Mammary epithelial cell (primary cell): Measurements from ENCODE around the gene SPANXB1.

Experiments used
- EZH2 ChIP-seq: IDR thresholded peaks from 2 replicates; pipeline ENCODE4 v1.6.1; 2012; ENCODE audit warnings: low read length, inconsistent platforms, borderline replicate concordance
- TF ChIP-seq, protein P1 (sequence below), 2 donors: IDR thresholded peaks in 1 of 2; conservative IDR thresholded peaks in 1 of 2; 2 replicates each; pipeline ENCODE4 v1.5.1; 2011 to 2012; ENCODE audit warnings: inconsistent platforms in 2 of 2, low read length in 2 of 2, mild to moderate bottlenecking in 2 of 2, control low read depth in 1 of 2, low read depth in 1 of 2; ENCODE audit not compliant: insufficient read depth in 1 of 2; ENCODE audit errors: extremely low read depth in 1 of 2

DNA sequence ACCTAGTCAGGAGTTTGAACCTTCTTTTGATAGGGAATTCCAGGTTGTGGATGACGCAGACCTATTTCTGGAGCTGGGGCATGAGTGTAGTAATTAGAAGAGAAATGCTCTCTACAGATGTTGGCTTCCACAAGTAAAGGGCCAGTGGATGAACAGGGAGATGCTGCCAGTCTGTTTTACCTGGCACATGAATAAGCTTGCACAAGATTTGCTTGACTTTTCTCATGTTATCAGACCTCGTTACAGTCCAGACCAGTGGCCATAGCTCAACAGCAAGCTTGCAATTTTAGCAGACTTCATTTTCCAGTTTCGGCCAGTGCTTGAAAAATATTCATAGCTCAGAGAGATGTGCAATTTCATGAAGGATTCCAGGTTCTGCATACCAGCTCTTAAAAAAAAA, 26.9 kb upstream of the SPANXB1 start:
- TF ChIP-seq, protein P1, sequence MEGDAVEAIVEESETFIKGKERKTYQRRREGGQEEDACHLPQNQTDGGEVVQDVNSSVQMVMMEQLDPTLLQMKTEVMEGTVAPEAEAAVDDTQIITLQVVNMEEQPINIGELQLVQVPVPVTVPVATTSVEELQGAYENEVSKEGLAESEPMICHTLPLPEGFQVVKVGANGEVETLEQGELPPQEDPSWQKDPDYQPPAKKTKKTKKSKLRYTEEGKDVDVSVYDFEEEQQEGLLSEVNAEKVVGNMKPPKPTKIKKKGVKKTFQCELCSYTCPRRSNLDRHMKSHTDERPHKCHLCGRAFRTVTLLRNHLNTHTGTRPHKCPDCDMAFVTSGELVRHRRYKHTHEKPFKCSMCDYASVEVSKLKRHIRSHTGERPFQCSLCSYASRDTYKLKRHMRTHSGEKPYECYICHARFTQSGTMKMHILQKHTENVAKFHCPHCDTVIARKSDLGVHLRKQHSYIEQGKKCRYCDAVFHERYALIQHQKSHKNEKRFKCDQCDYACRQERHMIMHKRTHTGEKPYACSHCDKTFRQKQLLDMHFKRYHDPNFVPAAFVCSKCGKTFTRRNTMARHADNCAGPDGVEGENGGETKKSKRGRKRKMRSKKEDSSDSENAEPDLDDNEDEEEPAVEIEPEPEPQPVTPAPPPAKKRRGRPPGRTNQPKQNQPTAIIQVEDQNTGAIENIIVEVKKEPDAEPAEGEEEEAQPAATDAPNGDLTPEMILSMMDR (conservative IDR thresholded peaks at IDR 0.05 in 1 of 2, IDR thresholded peaks at IDR 0.05 in 1 of 2; ENCODE audit: extremely low read depth in 1 of 2, insufficient read depth in 1 of 2, low read depth in 1 of 2, low read length in 2 of 2) = no peak
- TF ChIP-seq EZH2 = no peak
